Suprapubic skin (tissue), 4 donors: ENCODE measurements around the gene KHDRBS1. TPM values are rescaled to one million over a fixed set of nuclear protein-coding genes. Genes with fewer than 3 reads are reported as not detected.

Source experiments
- DNase-seq, 2 donors: peaks; one replicate each; pipeline ENCODE4 v3.0.0-alpha.2; 2019; ENCODE audit warnings: low spot score in 2 of 2
- H3K27ac ChIP-seq: fragments of 200-600 bp; sonication (generic); one replicate; pipeline ENCODE4 v1.5.1; 2019
- H3K27me3 ChIP-seq: fragments of 200-600 bp; sonication (generic); one replicate; pipeline ENCODE4 v1.5.1; 2019
- H3K36me3 ChIP-seq: fragments of 200-600 bp; sonication (generic); one replicate; pipeline ENCODE4 v1.5.1; 2019
- H3K4me1 ChIP-seq: fragments of 200-600 bp; sonication (generic); one replicate; pipeline ENCODE4 v1.5.1; 2019
- H3K4me3 ChIP-seq: fragments of 200-600 bp; sonication (generic); one replicate; pipeline ENCODE4 v1.5.1; 2019; ENCODE audit warnings: mild to moderate bottlenecking
- H3K9me3 ChIP-seq: fragments of 200-600 bp; sonication (generic); one replicate; pipeline ENCODE4 v1.5.1; 2019
- EP300 ChIP-seq: sonication (generic); formaldehyde crosslinking; IDR thresholded peaks from one replicate; pipeline ENCODE4 v1.6.1; 2017; ENCODE audit warnings: antibody characterized with exemption
- POLR2A ChIP-seq, 2 donors: fragments of 450-650 bp; IDR thresholded peaks; one replicate each; pipeline ENCODE4 v1.6.1; 2017; ENCODE audit warnings: antibody characterized with exemption in 2 of 2, mild to moderate bottlenecking in 2 of 2, moderate library complexity in 2 of 2
- POLR2AphosphoS5 ChIP-seq, 3 donors: sonication (generic); formaldehyde crosslinking; IDR thresholded peaks; one replicate each; pipeline ENCODE4 v1.6.1; 2017; ENCODE audit warnings: antibody characterized with exemption in 3 of 3
- WGBS: methylation state at CpG from one replicate; pipeline ENCODE4 v1.1.5; 2018; 5-methylcytosine and 5-hydroxymethylcytosine counted together
- total RNA-seq, 4 donors: library from RNA; depleted of rRNA; stranded (reverse); fragments of >200 nt; gene quantifications; one replicate each; pipeline ENCODE4 v1.1.0, GENCODE V29; 2016
- TF ChIP-seq, protein P1 (sequence below), 2 donors: fragments of 200-600 bp in 1 of 2; fragments of 450-650 bp in 1 of 2; sonication (generic) in 1 of 2; IDR thresholded peaks; one replicate each; pipeline ENCODE4 v1.5.1; 2016 to 2019; ENCODE audit warnings: antibody characterized with exemption in 2 of 2, mild to moderate bottlenecking in 1 of 2, moderate library complexity in 1 of 2

KHDRBS1 gene, protein sequence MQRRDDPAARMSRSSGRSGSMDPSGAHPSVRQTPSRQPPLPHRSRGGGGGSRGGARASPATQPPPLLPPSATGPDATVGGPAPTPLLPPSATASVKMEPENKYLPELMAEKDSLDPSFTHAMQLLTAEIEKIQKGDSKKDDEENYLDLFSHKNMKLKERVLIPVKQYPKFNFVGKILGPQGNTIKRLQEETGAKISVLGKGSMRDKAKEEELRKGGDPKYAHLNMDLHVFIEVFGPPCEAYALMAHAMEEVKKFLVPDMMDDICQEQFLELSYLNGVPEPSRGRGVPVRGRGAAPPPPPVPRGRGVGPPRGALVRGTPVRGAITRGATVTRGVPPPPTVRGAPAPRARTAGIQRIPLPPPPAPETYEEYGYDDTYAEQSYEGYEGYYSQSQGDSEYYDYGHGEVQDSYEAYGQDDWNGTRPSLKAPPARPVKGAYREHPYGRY
- 10 to 100 TPM; 57.2 to 85.2 (median 64.3) TPM for total RNA-seq

DNA sequence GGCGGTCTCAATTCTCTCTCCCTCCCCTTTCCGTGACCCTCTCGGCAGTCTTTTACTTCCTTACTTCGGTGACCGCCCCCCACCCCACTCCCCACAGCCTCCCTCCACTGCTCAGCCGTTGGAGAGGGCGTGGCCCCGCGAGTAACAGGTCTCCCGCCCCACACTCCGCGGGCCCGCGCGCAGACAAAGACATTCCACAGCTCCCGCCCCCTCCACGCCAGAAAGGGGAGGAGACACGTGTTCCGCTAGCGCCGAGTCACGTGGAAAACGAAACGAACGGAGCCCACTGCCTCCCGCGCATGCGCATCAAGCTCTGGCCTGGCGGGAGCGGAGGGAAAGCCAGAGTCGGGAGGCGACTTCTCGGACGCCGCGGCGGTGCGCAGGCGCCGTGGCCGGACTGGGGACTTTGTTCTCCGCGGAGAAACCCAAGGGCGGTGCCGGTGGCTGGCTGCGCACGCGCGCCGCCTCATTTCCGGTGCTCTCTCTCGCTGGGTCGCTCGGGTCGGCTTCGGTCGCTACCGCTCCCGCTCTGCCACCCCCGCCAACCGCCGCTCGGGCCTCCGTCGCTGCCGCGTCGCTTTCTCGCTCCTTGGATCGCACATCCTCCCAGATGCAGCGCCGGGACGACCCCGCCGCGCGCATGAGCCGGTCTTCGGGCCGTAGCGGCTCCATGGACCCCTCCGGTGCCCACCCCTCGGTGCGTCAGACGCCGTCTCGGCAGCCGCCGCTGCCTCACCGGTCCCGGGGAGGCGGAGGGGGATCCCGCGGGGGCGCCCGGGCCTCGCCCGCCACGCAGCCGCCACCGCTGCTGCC lies at the start of gene KHDRBS1:
TSS of gene KHDRBS1 (plus strand) at position 483 of the 813 bp plus-strand sequence. CDS start at position 611, 128 bp downstream.
- TF ChIP-seq EP300 (no peak), POLR2A (IDR thresholded peaks at IDR 0.05) (peak in 1 of 2 donors; percentile 88), POLR2AphosphoS5 (IDR thresholded peaks at IDR 0.05) (peak in 2 of 3 donors; percentile 79 to 91)
- TF ChIP-seq, protein P1, sequence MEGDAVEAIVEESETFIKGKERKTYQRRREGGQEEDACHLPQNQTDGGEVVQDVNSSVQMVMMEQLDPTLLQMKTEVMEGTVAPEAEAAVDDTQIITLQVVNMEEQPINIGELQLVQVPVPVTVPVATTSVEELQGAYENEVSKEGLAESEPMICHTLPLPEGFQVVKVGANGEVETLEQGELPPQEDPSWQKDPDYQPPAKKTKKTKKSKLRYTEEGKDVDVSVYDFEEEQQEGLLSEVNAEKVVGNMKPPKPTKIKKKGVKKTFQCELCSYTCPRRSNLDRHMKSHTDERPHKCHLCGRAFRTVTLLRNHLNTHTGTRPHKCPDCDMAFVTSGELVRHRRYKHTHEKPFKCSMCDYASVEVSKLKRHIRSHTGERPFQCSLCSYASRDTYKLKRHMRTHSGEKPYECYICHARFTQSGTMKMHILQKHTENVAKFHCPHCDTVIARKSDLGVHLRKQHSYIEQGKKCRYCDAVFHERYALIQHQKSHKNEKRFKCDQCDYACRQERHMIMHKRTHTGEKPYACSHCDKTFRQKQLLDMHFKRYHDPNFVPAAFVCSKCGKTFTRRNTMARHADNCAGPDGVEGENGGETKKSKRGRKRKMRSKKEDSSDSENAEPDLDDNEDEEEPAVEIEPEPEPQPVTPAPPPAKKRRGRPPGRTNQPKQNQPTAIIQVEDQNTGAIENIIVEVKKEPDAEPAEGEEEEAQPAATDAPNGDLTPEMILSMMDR (IDR thresholded peaks at IDR 0.05): no peak

DNA sequence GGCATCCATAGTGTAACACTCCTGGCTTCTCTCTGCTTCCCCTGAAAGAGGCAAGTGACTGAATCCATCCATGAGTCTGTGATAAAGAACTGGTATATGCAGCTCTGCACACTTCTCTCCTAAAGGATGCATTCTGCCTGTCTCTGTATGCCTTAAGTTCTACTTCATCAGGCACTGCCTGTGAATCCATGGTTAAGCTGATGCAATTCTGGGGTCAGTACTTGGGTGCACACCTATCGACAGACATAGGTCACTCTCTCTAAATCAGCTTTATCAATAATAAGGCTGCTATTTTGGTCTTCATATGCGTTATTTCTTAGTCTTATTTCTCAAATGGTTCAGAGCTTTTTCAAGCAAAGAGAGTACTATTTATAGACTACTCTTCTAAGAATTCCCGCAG lies 42.8 kb upstream of the KHDRBS1 start:
- no peaks in the 10 kb centered on the region for H3K9me3 ChIP-seq
- 83% methylated on average over 3 of the region's 3 CpGs for WGBS
- H3K4me3 ChIP-seq: no peak overlapping the region
- H3K27me3 ChIP-seq: no peaks in the 10 kb centered on the region
- TF ChIP-seq POLR2AphosphoS5 (IDR thresholded peaks at IDR 0.05) (no peak), POLR2A (IDR thresholded peaks at IDR 0.05) (no peak), EP300 (no peak)
- TF ChIP-seq, protein P1 (IDR thresholded peaks at IDR 0.05): no peak
- H3K27ac ChIP-seq: no peak overlapping the region
- H3K4me1 ChIP-seq: no peaks in the 10 kb centered on the region
- DNase-seq: no peak
- H3K36me3 ChIP-seq: no peaks in the 10 kb centered on the region

More for the DNA sequence above, at the start of gene KHDRBS1:
- Histone ChIP-seq H3K4me1 (peaks cover 33% of the 10 kb centered on the region), H3K27me3 (no peaks in the 10 kb centered on the region), H3K4me3 (peak within 1 kb of the TSS; percentile 92), H3K9me3 (no peaks in the 10 kb centered on the region), H3K27ac (peak within 1 kb of the TSS; percentile 98), H3K36me3 (no peaks in the 10 kb centered on the region)
- DNase-seq: peak; percentile 99 to 100
- under 1% methylated on average over 67 of the region's 101 CpGs for WGBS

DNA sequence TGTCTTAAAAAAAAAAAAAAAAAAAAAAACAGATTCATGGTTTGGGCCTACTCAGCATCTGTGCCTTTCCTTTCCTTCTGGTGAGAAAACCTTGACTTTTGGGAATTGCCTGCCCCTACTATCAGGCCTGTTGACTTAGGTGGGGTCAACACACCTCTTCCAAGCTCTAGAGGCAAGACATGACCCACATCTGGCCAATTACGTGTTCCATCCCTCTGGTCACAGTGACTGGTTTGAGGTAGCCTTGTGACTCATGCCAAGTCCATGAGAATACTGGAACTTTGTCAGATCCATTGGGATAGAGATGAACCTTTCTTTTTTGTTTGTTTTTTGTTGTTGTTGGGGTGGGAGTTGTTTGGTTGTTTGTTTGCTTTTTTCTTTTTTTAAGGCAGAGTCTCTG lies 37.3 kb upstream of the KHDRBS1 start:
- Histone ChIP-seq H3K4me1 (peaks cover 22% of the 10 kb centered on the region), H3K27ac (no peak overlapping the region), H3K27me3 (no peaks in the 10 kb centered on the region), H3K36me3 (no peaks in the 10 kb centered on the region), H3K4me3 (no peak overlapping the region), H3K9me3 (no peaks in the 10 kb centered on the region)
- DNase-seq: no peak
- WGBS: 79% methylated on average over 1 of the region's 1 CpG
- TF ChIP-seq POLR2A (IDR thresholded peaks at IDR 0.05): no peak
- TF ChIP-seq POLR2AphosphoS5 (IDR thresholded peaks at IDR 0.05): no peak
- TF ChIP-seq EP300: no peak
- TF ChIP-seq, protein P1 (IDR thresholded peaks at IDR 0.05): no peak

DNA sequence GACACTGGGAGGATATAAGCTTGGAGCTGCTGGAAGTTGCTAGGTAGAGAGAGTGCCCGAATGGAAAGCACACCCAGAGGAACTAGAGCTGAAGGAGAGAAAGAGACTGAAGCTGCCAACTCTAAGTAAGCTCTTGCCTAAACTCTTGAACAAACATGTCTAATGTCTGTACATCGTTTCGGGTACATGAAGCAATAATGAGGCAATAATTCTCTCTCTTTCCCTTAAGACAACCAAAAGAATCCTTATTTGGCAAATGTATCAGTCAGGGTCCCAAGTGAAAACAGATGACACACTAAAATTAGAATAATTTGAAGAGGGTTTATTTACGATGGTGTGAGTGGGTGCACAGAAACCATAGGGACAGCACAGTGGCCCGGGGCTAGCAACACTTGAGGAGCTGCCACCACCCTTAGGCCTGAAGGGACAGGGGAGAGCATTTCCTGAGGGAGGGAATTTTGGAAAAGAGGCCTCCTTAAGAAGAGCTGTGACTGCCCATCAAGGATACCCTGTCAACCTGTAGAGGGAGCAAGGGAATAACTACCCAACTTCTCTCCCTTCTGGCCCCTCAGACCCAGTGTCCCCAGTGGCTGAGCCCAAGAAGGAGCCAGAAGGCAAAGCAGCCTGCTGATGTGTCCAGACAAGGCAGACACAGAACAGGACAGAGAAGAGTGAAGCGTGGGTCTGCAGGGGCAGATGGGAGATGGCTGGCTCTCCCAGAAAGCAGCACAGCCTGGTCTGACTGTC lies 36.1 kb upstream of the KHDRBS1 start:
- peaks cover 26% of the 10 kb centered on the region for H3K4me1 ChIP-seq
- no peaks in the 10 kb centered on the region for H3K36me3 ChIP-seq
- TF ChIP-seq, protein P1 (IDR thresholded peaks at IDR 0.05): peak; percentile 13 to 30
- TF ChIP-seq EP300 (no peak), POLR2A (IDR thresholded peaks at IDR 0.05) (no peak), POLR2AphosphoS5 (IDR thresholded peaks at IDR 0.05) (peak in 2 of 3 donors; percentile 32 to 67)
- 30% methylated on average over 6 of the region's 6 CpGs for WGBS
- peak overlapping the region; percentile 60 for H3K27ac ChIP-seq
- no peak for DNase-seq
- no peaks in the 10 kb centered on the region for H3K27me3 ChIP-seq
- no peak overlapping the region for H3K4me3 ChIP-seq
- H3K9me3 ChIP-seq: no peaks in the 10 kb centered on the region
